LNCaP clone FGC (cell line): Measurements from ENCODE around the gene SLC44A1.
A peak's percentile ranks its signal among the peaks of the same experiment; 100 is the strongest.

ENCODE experiments used
- DNase-seq: peaks from one replicate; pipeline ENCODE4 v3.0.0-alpha.2; 2011; ENCODE audit warnings: low read depth
- H3K4me3 ChIP-seq: 2 replicates; pipeline ENCODE4 v1.5.1; 2011; ENCODE audit warnings: mild to moderate bottlenecking, low read depth, low read length, control low read depth
- TF ChIP-seq, protein P1 (sequence below): IDR thresholded peaks from 2 replicates; pipeline ENCODE4 v1.5.1; 2012; ENCODE audit warnings: mild to moderate bottlenecking; ENCODE audit not compliant: control insufficient read depth, insufficient read depth; ENCODE audit errors: extremely low read depth

SLC44A1 gene

DNA sequence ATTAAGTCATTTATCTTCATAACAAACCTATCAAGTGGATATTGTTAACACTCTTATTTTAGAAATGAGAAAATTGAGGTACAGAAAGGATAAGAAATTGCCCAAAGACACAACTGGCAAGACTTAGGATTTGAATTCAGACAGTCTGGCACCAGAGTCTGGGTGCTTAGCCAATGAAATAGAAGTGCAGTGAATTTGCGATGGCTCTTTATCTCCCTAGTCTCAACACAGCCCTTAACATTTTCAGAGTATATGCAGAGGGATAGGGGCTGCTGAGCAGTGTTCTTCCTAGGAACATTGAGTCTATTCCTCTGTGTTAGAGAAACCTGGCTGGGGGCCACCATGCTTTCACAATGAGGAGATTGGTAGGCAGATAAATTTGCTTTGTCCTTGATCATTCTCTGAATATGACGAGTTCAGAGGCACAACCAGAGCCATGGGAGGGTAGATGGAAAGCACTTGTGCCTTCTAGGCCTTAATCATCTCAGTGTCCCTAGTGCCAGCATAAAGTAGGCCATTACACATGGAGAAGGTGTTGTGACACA is 197.2 kb downstream of the SLC44A1 start:
- H3K4me3 ChIP-seq = no peak overlapping the region
- no peak for DNase-seq
- TF ChIP-seq, protein P1, sequence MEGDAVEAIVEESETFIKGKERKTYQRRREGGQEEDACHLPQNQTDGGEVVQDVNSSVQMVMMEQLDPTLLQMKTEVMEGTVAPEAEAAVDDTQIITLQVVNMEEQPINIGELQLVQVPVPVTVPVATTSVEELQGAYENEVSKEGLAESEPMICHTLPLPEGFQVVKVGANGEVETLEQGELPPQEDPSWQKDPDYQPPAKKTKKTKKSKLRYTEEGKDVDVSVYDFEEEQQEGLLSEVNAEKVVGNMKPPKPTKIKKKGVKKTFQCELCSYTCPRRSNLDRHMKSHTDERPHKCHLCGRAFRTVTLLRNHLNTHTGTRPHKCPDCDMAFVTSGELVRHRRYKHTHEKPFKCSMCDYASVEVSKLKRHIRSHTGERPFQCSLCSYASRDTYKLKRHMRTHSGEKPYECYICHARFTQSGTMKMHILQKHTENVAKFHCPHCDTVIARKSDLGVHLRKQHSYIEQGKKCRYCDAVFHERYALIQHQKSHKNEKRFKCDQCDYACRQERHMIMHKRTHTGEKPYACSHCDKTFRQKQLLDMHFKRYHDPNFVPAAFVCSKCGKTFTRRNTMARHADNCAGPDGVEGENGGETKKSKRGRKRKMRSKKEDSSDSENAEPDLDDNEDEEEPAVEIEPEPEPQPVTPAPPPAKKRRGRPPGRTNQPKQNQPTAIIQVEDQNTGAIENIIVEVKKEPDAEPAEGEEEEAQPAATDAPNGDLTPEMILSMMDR = no peak

DNA sequence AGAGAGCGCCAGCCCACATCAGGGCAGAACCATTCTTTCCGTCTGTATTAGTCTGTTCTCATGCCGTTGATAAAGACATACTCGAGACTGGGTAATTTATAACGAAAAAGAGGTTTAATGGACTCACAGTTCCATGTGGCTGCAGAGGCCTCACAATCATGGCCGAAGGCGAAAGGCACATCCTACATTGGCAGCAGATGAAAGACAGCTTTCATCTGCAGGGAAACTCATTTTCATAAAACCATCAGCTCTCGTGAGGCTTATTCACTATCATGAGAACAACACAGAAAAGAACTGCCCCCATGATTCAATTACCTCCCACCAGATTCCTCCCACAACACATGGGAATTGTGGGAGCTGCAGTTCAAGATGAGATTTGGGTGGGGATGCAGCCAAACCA is 198.7 kb downstream of the SLC44A1 start:
- no peak for DNase-seq
- TF ChIP-seq, protein P1 = no peak
- no peak overlapping the region for H3K4me3 ChIP-seq

DNA sequence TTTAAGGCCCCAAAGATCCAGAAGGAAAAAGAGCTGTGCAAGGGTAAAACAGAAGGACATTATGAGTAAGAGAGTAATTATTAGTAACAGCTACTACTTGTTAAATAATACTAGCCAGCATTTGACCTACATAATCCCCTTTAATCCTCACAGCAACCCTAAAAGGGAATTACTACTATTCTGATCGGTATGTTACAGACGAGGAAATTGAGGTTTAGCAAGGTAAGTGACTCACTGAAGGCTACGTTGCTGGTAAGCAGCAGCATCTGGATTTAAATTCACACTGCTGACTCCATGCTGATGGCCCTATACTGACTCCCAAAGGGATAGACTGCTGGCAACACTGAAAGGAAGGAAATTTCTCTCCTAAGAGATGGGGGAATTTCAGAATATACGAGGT is 199.7 kb downstream of the SLC44A1 start:
- no peak overlapping the region for H3K4me3 ChIP-seq
- TF ChIP-seq, protein P1 = no peak
- no peak for DNase-seq

DNA sequence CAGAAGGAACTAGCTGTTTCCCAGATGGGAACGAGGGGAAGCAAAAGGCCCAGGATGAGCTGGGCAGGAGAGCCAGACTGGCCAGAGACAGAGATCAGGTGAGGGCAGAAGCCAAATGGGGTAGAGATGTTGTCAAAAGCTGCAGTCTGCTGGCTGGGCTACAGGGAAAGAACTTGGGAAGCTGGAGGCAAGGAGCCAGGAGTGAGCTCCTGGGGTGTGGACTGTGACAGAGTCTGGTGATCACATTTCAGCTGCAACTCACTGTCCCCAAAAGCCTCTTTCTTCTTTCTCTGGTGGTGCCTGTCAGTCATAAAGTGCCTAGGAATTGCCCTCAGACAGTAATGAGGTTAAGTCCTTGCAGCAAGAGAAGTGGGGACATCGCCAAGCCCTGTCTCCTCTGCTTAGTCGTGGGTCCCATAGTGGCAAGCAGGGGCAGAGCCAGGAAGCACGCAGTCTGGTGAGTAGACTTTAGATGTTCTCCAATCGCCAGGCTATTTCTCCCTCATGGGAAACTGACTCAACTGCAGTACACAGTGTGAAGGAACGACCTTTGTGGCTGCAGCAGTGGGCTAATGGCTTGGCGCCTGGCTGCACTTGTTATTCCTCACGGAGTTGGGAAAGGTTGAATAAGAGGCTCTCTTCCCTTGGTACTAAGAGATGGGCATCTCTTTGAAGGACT is 200.9 kb downstream of the SLC44A1 start:
- no peak overlapping the region for H3K4me3 ChIP-seq
- no peak for DNase-seq
- TF ChIP-seq, protein P1 = no peak

DNA sequence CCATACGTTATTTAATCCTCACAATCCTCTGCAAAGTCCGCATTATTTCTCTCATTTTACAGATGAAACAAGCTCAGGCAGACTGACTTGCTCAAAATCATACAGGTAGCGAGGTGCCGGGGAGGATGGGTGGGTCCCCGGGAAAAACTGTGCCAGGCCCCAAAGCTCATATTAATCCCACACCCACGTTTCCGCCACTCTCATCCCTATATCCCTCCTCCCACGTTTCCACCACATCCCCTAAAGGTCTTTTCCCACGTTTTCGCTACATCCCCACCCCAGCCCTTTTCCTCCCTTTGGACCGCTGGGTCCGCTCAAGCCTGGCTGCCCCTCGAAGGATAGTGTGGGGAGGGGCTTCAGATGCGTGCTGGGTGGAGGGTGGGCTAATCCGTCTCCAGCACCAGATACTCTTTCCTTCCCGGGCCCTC is 202.9 kb downstream of the SLC44A1 start:
- TF ChIP-seq, protein P1 = no peak
- no peak for DNase-seq
- H3K4me3 ChIP-seq = peak overlapping the region; percentile 71

DNA sequence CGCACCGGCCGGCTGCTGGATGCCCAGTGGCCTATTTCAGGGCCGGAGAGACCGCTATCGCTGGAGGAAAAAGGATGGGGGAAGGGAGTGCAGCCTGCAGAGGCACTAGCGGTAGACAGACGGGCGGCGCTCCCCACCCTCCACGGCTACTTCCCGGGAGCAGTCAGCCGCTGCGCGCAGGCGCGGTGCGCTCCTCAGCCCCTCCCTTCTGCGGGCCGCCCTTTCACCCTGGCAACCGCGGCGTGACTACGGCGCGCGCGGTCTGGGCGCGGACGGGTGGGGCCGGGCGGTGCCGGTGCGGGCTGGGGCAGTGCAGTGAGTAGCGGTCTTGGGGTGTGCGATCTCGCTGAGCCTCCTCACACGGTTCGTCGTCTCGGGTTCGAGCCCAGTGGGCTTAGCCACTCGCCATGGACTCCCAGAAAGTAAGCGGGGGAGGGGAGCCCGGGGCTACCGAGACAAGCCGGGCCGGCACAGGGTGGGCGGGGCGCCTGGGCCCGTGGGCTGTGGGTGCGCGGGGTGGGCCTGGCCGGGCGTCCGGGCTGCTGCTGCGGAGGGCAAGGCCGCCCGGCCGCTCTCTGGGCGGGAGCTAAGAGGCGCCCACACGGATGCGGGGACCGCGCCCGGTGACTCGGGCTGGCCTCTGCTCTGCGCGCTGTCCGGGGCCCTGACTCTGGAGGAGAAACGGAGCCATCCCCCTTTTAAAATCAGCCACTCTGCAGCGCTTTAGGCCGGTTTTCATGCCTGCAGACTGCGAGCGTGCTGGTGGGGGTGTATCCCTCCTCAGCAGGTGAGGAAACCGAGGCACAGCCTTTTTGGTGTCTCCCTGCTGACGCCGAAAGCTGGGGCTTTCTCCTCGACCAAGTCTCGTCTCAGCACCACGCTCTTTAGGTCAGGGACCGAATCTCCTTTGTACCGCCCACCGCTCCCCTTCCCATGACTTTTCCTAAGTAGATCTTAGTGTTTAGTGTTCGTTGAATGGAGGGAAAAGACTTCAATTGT is 203.7 kb downstream of the SLC44A1 start, which contains the start of gene FSD1L:
FSD1L (plus strand) TSS at position 221 of the 999 bp plus-strand sequence; CDS start at position 408, 187 bp downstream.
- peak; percentile 52 for DNase-seq
- TF ChIP-seq, protein P1 = peak; percentile 34
- peak within 1 kb of the TSS; percentile 71 for H3K4me3 ChIP-seq
